HG02981 (cell line): ENCODE results near the gene ZNF576.
"Not testable (repeated sequence)": the region's sequence is repeated elsewhere in the genome, so short reads cannot be mapped to it uniquely, and the experiment has no call there.

Source experiments
- ATAC-seq: cut with Tn5 transposase; IDR thresholded peaks from one replicate; pipeline ENCODE4 v1.9.1; 2021; ENCODE audit warnings: mild to moderate bottlenecking, moderate library complexity; ENCODE audit not compliant: unreplicated experiment

Gene ZNF576

DNA sequence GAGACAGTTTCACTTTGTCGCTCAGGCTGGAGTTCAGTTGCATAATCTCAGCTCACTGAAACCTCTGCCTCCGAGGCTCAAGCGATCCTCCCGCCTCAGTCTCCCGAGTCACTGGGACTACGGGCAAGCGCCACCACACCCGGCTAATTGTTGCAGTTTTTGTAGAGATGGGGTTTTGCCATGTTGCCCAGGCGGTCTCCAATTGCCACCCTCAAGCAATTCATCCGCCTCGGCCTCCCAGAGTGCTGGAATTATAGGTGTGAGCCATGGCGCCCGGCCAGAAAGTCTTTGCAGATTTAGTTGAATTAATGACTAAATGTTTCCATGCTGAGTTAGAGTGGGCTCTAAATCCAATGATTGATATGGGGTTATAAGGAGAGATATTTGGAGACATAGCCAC is 47.8 kb downstream of the ZNF576 start:
- ATAC-seq: no peak

DNA sequence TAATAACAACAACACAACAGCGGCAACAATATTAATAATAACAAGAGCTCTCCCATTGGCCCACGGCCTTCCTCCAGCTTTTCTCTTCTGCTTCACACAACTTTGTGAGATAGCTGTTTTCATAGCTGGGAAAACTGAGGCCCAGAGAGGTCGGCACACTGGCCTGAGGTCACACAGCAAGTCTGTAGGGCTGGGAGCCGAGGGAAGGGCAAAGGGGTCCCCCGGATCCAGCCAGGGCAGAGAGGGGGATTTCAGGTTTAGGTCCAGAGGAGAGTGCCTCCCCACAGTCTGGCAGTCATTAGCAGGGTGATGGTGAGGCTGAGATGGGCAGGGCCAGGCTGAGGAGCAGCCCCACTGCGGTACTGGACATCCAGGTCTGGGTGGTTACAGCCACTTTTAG is 52.2 kb downstream of the ZNF576 start:
- ATAC-seq: no peak

DNA sequence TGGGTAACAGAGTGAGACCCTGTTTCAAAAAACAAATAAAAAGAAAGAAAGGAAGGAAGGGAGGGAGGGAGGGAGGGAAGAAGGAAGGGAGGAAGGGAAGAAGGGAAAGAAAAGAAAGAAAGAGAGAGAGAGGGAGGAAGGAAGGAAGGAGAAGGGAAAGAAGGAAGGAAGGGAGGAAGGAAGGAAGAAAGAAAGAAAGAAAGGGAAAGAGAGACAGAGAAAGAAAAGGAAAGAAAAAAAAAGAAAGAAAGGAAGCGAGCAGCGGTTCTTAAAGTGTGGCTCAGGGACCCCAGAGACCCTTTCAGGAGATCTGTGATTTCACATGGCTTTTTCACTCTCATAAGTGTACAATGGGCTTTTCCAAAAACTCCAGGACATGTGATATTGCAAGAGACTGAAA is 53.1 kb downstream of the ZNF576 start:
- ATAC-seq: no peak

DNA sequence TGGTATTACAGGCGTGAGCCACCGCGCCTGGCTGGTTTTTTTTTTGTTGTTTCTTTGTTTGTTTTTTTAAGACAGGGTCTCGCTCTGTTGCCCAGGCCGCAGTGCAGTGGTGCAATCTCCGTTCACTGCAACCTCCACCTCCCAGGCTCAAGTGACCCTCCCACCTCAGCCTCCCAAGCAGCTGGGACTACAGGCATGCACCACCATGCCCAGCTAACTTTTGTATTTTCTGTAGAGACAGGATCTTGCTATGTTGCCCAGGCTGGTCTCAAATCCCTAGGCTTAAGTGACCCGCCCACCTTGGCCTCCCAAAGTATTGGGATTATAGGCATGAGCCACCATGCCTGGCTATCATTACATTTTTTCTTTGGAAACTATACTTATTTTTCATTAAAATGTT is 53.9 kb downstream of the ZNF576 start:
- ATAC-seq: not testable (repeated sequence)
